Breast epithelium (tissue), 3 donors: ENCODE measurements around the gene NRIP2.

Source experiments
- POLR2A ChIP-seq: fragments of 450-650 bp; IDR thresholded peaks from one replicate; pipeline ENCODE4 v1.6.1; 2016; ENCODE audit warnings: antibody characterized with exemption, mild to moderate bottlenecking, moderate library complexity
- POLR2AphosphoS5 ChIP-seq, 3 donors: sonication (generic); formaldehyde crosslinking; IDR thresholded peaks; one replicate each; pipeline ENCODE4 v1.6.1; 2017; ENCODE audit warnings: antibody characterized with exemption in 3 of 3
- TF ChIP-seq, protein P1 (sequence below), 3 donors: fragments of 450-650 bp; IDR thresholded peaks; one replicate each; pipeline ENCODE4 v1.5.1; 2016 to 2017; ENCODE audit warnings: antibody characterized with exemption in 3 of 3, mild to moderate bottlenecking in 3 of 3, moderate library complexity in 3 of 3

DNA sequence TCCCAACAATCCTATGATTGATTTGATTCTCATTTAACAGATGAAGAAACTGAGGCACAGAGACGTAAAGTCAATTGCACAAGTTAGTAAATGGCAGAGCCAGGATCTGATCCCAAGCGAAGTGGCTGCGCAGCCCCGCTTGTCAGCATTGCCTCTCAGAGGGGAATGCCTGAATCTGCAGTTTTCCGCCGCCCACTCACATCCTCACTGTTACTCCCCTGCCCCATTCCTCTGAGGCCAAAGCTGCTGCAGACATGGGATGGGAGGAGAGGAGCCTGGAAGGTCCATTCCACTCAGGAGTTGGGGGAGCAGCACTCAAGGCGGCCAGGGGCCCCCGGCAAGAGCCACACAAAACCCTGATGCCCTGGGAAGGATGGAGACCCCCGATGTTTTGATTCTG, 1.0 kb downstream of the NRIP2 start:
- TF ChIP-seq, protein P1, sequence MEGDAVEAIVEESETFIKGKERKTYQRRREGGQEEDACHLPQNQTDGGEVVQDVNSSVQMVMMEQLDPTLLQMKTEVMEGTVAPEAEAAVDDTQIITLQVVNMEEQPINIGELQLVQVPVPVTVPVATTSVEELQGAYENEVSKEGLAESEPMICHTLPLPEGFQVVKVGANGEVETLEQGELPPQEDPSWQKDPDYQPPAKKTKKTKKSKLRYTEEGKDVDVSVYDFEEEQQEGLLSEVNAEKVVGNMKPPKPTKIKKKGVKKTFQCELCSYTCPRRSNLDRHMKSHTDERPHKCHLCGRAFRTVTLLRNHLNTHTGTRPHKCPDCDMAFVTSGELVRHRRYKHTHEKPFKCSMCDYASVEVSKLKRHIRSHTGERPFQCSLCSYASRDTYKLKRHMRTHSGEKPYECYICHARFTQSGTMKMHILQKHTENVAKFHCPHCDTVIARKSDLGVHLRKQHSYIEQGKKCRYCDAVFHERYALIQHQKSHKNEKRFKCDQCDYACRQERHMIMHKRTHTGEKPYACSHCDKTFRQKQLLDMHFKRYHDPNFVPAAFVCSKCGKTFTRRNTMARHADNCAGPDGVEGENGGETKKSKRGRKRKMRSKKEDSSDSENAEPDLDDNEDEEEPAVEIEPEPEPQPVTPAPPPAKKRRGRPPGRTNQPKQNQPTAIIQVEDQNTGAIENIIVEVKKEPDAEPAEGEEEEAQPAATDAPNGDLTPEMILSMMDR (IDR thresholded peaks at IDR 0.05): no peak
- TF ChIP-seq POLR2A: no peak
- TF ChIP-seq POLR2AphosphoS5 (IDR thresholded peaks at IDR 0.05): no peak
